OCI-LY3 (cell line): ENCODE data around the gene ANKRD37.

Experiments used
- H2AFZ ChIP-seq: fragments of 200-600, 300-600 bp; shearing (Covaris generic); 2 replicates; pipeline ENCODE4 v1.6.0; 2014; ENCODE audit warnings: antibody characterized with exemption, low read depth, low read length
- H3K27ac ChIP-seq: fragments of 200-600, 300-600 bp; sonication (generic); 2 replicates; pipeline ENCODE4 v1.5.1; 2014; ENCODE audit warnings: mild to moderate bottlenecking, low read length, moderate library complexity, mixed read lengths
- H3K27me3 ChIP-seq: fragments of 200-600, 300-600 bp; sonication (generic); 2 replicates; pipeline ENCODE4 v1.6.1; 2014; ENCODE audit warnings: low read depth, low read length, mixed read lengths
- H3K36me3 ChIP-seq: fragments of 200-600, 300-600 bp; sonication (generic); replicated peaks from 2 replicates; pipeline ENCODE3; 2014; ENCODE audit warnings: low read depth, low read length, mixed read lengths
- H3K4me1 ChIP-seq: fragments of 300-600, 200-600 bp; sonication (generic); 2 replicates; pipeline ENCODE4 v1.6.1; 2014; ENCODE audit warnings: low read length, mixed read lengths
- H3K4me2 ChIP-seq: fragments of 200-600, 300-600 bp; sonication (generic); 2 replicates; pipeline ENCODE4 v1.6.1; 2014; ENCODE audit warnings: low read length, mixed read lengths
- H3K4me3 ChIP-seq: fragments of 300-600, 200-600 bp; sonication (generic); 2 replicates; pipeline ENCODE4 v1.5.1; 2014; ENCODE audit warnings: antibody characterized with exemption, mild to moderate bottlenecking, low read length, moderate library complexity
- H3K79me2 ChIP-seq: fragments of 300-600, 200-600 bp; shearing (Covaris generic); 2 replicates; pipeline ENCODE4 v1.6.1; 2014; ENCODE audit warnings: mild to moderate bottlenecking, low read length, mixed read lengths
- H3K9ac ChIP-seq: fragments of 300-600, 200-600 bp; shearing (Covaris generic); 2 replicates; pipeline ENCODE4 v1.6.0; 2014; ENCODE audit warnings: mild to moderate bottlenecking, low read length, moderate library complexity
- H3K9me3 ChIP-seq: fragments of 200-600, 300-600 bp; shearing (Covaris generic); 2 replicates; pipeline ENCODE4 v1.6.1; 2014; ENCODE audit warnings: low read length, mixed read lengths; ENCODE audit not compliant: insufficient read depth
- H4K20me1 ChIP-seq: fragments of 200-600, 300-600 bp; sonication (generic); 2 replicates; pipeline ENCODE4 v1.6.1; 2016; ENCODE audit warnings: low read length, mixed read lengths; ENCODE audit not compliant: insufficient read depth
- EZH2phosphoT487 ChIP-seq: fragments of 200-600 bp; shearing (Covaris generic); IDR thresholded peaks from 2 replicates; pipeline ENCODE4 v1.6.1; 2018; ENCODE audit warnings: antibody characterized with exemption, mixed run types, low read depth
- TF ChIP-seq, protein P1 (sequence below): fragments of 200-600, 300-600 bp; sonication (generic); IDR thresholded peaks from 2 replicates; pipeline ENCODE4 v1.5.1; 2014; ENCODE audit warnings: antibody characterized with exemption, low read length, low read depth

The ANKRD37 gene

DNA sequence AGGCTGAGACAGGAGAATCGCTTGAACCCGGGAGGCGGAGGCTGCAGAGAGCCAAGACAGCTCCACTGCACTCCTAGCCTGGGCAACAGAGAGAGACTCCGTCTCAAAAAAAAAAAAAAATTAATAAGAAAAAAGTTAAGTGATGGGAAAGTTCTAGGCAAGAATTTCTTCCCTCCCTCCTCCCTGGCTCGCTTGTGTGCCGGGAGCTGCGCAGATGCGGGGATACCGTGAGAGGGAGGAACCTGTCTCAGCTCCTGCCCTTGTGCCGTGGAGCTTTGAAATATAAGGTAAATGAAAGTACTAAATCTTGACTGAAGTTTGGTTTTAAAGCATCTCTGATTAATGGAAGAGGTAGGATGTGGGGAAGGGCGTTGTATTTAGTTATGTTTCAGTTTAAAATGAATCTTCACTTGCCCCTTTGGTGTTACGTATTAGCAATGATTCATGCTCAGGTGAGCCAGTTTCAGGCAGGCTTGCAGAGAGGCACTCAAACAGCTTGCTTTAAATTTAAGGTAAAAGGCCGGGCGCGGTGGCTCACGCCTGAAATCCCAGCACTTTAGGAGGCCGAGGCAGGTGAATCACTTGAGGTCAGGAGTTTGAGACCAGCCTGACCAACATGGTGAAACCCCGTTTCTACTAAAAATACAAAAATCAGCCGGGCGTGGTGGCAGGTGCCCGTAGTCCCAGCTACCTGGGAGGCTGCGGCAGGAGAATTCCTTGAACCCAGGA, 30.5 kb downstream of the ANKRD37 start:
- H3K36me3 ChIP-seq, result no peaks in the 10 kb centered on the region
- H3K4me2 ChIP-seq, result peak overlapping the region; percentile 20; the same call in 1 of the 2 replicates
- no peaks in the 10 kb centered on the region for H3K9me3 ChIP-seq
- peaks cover 3% of the 10 kb centered on the region; the same call in 1 of the 2 replicates for H3K4me1 ChIP-seq
- H3K9ac ChIP-seq, result no peak overlapping the region
- no peaks in the 10 kb centered on the region for H3K27me3 ChIP-seq
- H3K79me2 ChIP-seq, result no peaks in the 10 kb centered on the region
- H4K20me1 ChIP-seq, result no peaks in the 10 kb centered on the region
- TF ChIP-seq, protein P1, sequence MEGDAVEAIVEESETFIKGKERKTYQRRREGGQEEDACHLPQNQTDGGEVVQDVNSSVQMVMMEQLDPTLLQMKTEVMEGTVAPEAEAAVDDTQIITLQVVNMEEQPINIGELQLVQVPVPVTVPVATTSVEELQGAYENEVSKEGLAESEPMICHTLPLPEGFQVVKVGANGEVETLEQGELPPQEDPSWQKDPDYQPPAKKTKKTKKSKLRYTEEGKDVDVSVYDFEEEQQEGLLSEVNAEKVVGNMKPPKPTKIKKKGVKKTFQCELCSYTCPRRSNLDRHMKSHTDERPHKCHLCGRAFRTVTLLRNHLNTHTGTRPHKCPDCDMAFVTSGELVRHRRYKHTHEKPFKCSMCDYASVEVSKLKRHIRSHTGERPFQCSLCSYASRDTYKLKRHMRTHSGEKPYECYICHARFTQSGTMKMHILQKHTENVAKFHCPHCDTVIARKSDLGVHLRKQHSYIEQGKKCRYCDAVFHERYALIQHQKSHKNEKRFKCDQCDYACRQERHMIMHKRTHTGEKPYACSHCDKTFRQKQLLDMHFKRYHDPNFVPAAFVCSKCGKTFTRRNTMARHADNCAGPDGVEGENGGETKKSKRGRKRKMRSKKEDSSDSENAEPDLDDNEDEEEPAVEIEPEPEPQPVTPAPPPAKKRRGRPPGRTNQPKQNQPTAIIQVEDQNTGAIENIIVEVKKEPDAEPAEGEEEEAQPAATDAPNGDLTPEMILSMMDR, result no peak
- no peak for TF ChIP-seq EZH2phosphoT487
- H2AFZ ChIP-seq, result no peak overlapping the region
- H3K27ac ChIP-seq, result no peak overlapping the region
- no peak overlapping the region for H3K4me3 ChIP-seq

DNA sequence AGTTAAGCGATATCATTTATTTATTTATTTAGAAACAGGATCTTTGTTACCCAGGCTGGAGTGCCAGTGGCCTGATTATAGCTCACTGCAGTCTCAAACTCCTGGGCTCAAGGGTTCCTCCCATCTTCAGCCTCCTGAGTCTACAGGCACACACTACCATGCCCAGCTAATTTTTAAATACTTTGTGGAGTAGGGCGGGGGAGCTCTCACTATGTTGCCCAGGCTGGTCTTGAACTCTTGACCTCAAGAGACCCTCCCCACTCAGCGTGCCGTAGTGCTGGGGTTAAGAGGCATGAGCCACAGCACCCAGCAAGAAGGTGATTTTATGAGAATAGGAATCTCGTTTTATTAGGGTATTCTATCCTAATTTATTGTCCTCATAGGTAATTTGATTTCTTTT, 33.0 kb downstream of the ANKRD37 start:
- Histone ChIP-seq H3K9me3 (no peaks in the 10 kb centered on the region), H3K4me2 (no peak overlapping the region), H3K36me3 (no peaks in the 10 kb centered on the region), H3K4me3 (no peak overlapping the region), H3K79me2 (no peaks in the 10 kb centered on the region), H4K20me1 (no peaks in the 10 kb centered on the region), H3K27me3 (no peaks in the 10 kb centered on the region), H3K4me1 (peaks cover 3% of the 10 kb centered on the region; the same call in 1 of the 2 replicates), H3K9ac (no peak overlapping the region), H2AFZ (no peak overlapping the region), H3K27ac (no peak overlapping the region)
- TF ChIP-seq, protein P1, result no peak
- TF ChIP-seq EZH2phosphoT487, result no peak

DNA sequence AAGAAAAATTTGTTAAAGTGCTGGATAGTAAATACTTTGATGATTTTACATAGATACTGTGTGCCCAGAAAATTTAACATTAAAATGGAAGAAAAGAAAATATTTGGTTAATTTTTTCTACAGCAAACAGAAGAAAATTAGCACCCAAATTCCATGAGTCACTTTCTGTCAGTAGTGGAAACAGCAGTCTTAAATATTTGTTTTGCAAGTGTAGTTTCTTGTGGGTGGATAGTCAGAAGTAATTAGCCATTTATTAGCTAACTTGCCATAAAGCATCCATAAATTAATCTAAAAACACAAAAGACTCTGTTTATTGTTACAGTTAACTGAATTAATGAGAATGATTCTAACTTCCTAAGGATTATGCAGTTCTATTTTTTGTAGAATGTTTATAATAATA, 38.8 kb downstream of the ANKRD37 start:
- Histone ChIP-seq H3K36me3 (no peaks in the 10 kb centered on the region), H3K27me3 (no peaks in the 10 kb centered on the region), H3K4me2 (no peak overlapping the region), H2AFZ (no peak overlapping the region), H3K9ac (no peak overlapping the region), H3K4me3 (no peak overlapping the region), H3K9me3 (no peaks in the 10 kb centered on the region), H3K79me2 (no peaks in the 10 kb centered on the region), H3K4me1 (no peaks in the 10 kb centered on the region), H4K20me1 (no peaks in the 10 kb centered on the region), H3K27ac (no peak overlapping the region)
- no peak for TF ChIP-seq EZH2phosphoT487
- TF ChIP-seq, protein P1, result no peak

DNA sequence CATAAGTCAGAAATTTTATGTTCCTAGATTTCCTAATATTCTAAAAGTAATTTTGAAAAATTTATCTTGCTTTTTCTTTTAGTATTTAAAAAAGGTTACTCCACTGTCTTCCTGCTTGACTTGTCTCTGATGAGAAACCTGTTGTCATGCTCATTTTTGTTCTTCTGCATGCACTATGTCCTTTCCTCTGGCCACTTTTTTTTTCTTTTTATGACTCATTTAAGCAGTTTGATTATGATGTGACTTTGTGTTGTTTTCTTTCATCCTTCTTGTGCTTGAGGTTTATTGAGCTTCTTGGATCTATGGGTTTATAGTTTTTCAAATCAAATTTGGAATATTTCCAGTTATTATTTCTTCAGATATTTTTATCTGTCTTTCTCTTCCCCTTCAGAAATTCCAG, 41.2 kb downstream of the ANKRD37 start:
- Histone ChIP-seq H3K27ac (no peak overlapping the region), H3K4me3 (no peak overlapping the region), H4K20me1 (no peaks in the 10 kb centered on the region), H3K36me3 (no peaks in the 10 kb centered on the region), H3K4me2 (no peak overlapping the region), H3K79me2 (no peaks in the 10 kb centered on the region), H3K4me1 (no peaks in the 10 kb centered on the region), H3K9me3 (no peaks in the 10 kb centered on the region), H3K27me3 (no peaks in the 10 kb centered on the region), H3K9ac (no peak overlapping the region), H2AFZ (no peak overlapping the region)
- no peak for TF ChIP-seq EZH2phosphoT487
- TF ChIP-seq, protein P1, result no peak
